ENCODE measurements around the gene NRG4.
"Not testable (repeated sequence)": the region's sequence is repeated elsewhere in the genome, so short reads cannot be mapped to it uniquely, and the experiment has no call there.

The NRG4 gene, protein sequence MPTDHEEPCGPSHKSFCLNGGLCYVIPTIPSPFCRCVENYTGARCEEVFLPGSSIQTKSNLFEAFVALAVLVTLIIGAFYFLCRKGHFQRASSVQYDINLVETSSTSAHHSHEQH

DNA sequence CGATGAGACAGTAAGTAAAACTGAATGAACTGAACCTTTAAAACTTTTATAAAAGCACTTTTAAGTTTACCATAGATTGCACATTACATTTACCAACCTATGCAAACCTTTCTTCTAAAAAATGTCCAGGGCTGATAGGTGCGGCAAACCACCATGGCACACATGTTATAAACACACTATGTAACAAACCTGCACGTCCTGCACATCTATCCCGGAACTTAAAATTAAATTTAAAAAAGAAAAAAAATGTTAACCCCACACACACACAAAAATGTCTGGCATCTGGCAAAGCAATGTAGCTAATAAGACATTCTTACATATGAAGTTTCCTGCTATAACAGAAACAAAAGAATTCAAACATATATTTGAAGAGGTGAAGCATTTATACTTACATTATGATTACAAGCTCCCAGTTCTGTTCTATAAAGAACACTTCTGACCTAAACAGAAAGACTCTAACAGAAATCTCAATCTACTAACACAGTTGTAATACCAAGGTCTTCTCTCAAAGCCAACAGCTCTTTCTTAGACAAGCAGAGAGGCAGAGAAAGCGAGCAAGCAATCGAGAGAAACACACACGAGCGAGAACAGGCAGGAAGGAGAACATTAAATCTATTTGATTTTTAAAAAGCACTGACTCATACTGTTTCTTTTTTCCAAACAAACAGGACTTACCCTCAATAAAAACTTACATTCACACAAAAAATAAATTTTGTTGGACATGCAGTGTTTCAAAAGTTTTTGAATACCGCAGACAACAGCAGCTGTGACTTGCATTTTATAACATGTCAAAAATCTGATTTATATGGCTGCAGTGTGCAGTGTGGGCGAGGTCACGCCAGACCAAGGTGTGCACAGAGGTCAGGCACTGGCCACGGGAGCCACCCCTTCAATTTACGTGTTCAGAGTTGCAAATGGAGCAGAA is at the start of gene NRG4:
Gene NRG4 (minus strand): TSS at position 798 of the 925 bp plus-strand sequence. CDS start 1,194 bp downstream, outside the sequence.
- DNase-seq: no peak

DNA sequence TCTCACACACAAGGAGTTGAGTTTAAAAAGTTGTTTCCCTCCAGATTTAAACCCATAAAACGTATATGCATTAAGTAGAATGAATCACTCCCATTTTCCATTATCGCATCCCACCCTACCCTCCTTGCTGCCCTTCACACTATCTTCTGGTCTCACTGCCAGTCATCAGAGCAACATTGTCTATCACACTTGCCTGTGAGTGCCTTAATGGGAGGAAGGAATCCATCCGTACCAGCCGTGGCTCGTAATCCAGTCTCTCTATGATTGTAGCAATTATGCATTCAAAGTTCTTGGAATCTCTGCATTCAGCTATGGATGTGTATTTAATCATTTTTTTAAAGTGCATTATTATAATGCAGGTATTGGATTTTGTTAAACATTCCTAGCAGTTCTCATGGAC is 49.5 kb upstream of the NRG4 start:
- DNase-seq: no peak

DNA sequence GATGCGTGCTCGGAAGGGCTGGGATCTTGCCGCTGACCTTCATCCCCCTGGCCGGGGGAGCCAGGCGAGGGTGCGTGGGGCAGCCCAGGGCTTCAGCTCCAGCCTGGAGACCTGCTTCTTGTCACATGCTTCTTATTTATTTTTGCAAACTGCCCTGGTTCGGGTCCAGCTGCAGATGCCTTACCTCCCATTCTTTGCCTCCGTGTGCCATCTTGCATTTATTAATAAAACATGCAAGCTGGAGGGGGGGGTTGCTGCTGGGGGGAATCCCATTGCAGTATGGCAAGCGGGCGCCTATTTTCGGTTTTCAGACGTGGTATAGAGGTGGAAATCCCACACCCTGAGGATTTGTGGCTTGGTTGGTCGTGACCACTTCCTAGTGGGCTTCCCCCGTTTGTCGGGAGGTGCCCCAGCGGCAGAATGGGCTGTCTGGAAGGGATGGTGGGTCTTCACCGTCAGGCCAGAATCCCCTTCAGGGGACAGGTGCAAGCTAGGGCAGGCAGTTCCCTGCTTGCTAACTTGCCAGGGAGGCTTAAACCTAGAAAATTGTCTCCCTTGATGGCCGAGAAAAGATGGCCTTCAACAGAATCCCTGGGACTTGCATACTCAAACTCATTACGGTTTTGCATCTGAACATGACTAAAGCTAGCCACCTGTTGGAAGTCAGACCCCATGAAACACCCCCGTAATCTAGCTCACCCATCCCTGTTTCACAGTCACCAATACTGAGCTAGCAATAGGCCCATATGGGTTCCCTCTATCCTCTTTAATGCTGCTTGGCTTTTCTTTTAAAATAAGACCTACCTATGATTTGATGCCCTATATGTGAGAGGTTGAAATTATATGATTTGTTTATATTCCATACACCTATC is 48.1 kb upstream of the NRG4 start:
- no peak for DNase-seq

DNA sequence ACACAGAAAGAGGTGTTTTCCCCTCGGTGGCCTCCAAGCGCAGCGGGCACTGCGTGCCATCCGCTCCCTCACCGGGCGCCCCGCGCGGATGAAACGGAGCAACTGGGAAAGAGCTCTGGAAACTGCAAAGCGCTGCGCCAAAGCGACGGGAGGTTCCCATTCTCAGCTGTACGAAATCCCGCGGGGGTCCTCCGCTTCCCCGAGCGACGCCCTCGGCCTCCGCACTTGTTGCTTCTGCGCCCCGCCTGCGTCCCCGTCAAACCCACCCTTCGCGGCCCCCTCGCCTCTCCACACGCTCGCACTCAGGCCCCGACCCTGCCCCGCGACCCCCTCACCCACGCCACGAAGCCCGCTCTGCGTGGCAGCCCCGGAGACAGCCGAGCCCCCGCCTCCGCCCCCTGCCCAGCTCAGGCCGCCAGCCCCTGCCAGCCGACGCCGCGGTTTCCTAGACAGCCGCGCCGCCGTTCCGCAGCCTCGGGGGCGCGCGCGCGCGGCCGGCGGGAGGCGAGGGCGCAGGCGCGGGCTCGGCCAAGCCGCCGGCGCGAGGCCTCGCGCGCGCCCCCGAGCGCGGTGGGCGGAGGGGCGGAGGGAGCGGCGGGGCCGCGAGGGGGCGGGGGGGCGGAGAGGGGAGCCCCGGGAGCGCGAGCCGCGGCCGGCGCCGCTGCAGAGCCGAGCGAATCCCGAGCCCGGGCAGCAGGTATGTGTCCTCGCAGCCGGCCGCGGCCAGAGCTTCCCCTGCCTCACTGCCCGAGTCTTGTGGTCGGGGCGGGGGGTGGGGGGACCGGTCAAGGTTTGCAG is 47.3 kb upstream of the NRG4 start, which contains the start of gene TMEM266:
Gene TMEM266 (plus strand): TSS at position 666 of the 798 bp plus-strand sequence. CDS start 74,279 bp downstream, outside the sequence.
- peak; percentile 49 to 63 for DNase-seq

DNA sequence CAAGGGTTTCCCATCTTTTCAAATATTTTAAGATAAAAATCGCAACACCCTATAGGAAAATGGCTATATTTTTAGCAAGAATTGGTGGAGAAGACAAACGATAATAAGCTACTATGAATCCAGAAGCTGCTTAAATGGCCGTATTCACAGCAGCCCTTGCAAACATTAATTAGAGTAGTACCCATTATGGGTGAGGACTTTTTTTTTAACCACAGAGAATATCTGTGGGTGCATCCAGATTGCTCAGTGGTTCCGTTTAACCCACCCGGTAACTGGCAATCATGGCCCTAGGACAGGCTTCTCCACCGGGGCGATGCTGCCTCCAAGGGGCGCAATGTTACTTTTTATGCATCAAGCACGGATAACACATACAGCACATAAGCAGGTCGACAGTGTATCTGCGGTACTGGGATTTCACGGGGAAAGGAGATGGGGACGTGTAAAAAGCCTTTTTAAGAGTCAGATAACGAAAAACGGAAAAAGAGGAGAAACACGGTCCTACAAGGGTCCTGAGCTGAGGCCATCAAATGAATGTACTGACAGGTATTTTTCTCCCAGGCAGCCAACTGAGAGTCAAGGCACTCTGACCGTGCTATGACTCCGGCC is 46.6 kb upstream of the NRG4 start:
- DNase-seq: peak; percentile 2 to 16

DNA sequence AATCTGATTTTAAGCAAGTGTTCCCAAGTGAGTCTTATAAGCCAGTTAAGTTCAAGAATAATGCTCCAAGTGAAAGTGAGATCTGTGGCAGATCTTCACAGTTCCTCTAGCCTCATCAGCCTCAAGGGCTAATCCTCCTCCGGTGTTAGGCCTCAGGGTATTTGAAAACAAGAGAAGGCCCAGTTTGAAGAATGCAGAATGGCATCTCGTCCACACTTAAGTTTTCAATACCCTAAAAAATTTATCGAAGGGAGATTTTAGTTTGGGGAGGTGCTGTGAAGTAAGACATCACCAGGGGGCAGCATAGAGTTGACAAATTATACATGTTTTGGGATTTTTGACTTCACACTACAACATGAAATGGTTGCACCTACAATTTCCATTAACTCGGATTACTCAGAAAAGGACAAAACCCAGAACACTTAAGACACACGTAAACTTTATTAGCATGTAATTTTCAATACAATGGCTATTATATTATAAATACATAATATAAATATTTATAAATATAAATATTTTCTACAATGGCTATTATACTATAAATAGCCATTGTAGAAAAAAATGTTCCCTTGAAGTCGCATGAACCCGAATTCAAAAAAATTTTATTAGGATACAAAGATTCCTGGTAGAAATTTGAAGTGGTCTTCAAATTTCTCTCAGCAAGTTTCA is 45.2 kb upstream of the NRG4 start:
- peak; percentile 20 to 41 for DNase-seq

DNA sequence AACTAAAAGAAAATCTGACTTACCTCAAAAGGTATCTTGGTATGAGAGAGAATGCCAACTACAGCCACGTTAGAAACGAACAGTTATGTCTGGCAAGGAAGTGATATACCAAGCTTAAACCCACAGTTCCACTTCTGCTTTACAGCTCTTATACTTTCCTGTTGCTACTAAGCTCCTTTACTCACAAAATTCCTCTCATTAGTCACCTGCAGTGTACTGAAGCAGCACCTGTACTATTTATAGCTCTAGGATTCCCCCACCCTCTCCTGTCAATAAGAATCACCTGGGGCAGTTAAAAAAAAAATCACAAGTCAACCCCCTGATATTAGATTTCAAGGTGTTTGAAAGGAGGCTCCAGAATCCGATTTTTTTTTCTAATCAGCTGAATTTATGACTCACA is 44.7 kb upstream of the NRG4 start:
- no peak for DNase-seq

DNA sequence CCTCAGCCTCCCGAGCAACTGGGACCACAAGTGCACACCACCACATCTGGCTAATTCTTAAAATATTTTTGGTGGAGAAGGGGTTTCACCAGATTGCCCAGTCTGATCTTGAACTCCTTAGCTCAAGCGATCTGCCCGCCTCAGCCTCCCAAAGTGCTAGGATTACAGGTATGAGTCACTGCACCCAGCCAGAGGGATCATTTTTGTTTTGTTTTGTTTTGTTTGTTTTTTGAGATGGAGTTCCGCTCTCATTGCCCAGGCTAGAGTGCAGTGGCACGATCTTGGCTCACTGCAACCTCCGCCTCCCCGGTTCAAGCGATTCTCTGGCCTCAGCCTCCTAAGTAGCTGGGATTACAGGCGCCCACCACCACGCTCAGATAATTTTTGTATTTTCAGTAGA is 42.0 kb upstream of the NRG4 start:
- not testable (repeated sequence) for DNase-seq

DNA sequence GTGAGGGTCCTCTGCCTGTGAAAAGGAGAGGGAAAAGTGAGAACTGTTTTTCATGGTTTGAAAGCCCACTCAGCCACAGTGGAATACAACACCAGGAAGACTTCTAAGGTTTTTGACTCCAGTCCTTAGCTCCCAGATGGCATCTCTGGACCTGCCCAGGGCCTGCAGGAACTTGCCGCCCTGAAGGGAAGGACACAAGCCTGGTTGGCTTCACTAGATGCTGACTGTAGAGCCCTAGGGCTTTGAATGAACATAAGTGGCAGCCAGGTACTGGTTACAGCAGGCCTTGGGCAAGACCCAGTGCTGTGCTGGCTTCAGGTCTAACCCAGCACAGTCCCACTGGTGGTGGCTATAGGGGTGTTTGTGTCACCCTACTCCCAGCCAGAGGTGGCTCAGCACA is 26.3 kb upstream of the NRG4 start:
- no peak for DNase-seq

DNA sequence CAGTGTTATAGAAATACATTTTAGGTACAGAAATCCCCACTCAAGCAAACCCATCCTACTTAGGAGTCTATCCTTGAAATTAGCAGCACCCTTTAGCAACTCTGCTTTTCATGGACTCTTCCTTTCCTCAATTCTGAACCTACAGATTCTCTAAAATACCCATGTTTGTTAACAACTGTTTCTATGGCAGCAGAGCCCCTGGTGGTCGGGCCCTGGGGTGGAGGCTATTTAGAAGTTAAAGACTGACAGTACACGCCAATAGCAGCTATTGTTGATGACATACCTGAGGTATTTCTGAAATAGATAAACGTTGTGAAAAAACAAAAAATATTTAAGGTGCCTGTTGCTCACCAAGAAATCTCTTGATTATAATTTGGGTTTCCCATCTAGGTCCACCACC is 23.4 kb upstream of the NRG4 start:
- DNase-seq: no peak

DNA sequence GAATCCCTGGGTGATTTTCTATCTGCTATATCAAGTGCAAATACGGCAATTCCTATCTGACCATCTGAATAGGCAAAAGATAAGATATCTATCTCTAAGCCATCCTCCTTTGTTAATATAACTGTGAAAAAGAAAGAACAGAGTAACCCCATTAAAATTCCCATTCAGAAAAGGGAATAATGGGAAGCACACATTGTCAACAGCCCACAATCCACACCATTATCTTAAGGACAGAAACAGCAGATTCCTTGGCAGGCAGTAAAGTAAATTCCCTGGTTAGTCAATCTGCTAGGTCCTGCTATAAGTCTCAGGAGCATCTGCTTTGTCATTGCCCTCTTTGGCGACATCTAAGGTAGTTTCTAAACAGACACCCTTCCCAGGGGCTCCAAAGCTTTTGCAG is 21.9 kb upstream of the NRG4 start:
- DNase-seq: no peak

DNA sequence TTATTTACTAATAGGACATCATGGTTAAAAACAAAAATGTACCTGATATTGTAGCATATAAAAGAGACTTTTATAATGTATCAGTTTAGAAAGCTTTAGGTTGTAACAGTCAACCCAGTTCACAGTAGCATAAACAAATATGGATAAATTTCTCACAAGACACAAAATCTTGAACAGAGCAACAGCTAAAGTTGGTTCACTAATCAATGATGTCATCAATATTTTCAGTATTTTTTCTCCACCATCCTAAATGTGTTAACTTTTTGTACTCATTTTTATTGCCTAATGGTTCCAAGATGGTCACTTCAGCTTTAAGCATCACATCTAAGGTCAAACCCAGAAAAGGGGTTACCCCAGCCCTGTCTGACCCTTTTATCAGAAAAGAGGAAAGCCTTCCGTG is 21.2 kb upstream of the NRG4 start:
- DNase-seq: no peak

DNA sequence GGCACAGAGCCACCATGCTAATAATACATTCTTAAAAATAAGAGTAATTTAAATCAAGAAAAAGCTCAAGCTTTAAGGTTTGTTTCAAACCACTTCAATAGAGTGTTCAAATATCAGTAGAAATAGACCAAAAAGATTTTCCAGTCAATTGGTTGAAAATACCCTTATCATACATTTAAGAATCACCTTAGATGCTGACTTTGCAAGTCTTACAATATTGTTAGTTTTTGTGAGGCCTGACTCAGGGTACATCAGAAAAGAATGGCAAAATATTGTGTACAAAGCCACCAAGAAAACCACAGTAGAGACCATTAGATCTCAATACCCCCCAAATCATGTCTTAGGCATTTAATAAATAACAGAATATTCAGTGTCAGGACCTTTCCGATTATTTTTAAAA is 19.8 kb upstream of the NRG4 start:
- DNase-seq: no peak

DNA sequence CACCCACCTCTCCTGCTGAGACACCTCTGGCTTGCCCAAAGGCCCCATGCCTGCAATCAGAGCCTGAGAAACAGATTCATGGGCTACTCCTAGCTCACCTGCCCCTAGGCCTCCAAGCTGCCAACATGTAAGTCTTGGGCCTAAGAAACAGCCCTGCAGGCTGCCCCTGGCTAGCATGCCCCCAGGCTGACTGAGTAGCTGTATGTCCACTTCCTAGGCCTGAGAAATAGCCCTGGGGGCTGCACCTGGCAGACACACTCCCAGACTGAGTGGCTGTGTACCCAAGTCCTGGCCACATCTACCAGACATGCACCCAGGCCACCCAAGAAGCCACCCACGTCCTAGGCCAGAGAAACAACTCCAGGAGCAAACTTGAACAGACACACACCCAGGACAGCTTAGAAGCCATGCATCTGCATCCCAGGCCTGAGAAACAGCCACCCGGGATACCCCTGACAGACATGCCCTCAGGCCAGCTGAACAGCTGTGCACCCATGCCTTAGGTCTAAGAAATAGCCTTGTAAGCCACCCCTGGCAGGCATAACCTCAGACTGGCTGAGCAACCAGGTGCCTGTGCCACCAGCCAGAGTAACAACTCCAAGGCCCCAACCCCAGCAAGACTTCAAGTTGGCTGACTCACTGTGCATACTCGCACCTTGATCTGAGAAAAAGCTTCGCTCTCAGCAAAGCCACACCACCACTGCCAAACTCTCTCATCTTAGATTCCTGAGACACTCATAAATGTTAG is 12.0 kb upstream of the NRG4 start:
- DNase-seq: no peak

DNA sequence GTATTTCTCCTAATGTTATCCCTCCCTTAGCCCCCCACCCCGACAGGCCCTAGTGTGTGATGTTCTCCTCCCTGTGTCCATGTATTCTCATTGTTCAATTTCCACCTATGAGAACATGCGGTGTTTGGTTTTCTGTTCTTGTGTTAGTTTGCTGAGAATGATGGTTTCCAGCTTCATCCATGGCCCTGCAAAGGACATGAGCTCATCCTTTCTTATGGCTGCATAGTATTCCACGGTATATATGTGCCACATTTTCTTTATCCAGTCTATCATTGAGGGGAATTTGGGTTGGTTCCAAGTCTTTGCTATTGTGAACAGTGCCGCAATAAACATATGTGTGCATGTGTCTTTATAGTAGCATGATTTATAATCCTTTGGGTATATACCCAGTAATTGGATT is 1.2 kb upstream of the NRG4 start:
- not testable (repeated sequence) for DNase-seq

DNA sequence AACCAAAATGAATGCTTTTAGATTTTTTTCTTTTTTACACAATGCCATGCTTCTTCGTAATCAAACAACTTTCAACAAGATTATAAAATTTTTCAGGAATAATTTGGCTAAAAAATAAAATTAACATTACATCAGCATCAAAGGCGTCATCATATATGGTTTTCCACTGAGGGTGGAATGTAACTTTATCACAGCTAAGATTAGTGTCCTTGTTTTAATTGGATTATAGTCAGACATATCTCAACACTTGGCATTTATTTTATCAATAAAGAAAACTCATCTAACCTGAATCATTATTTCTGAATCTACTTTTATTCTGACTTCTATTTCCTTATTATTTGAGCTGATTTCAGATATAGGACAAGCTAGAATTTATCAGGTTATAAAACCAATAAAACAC is 1.6 kb downstream of the NRG4 start:
- no peak for DNase-seq

DNA sequence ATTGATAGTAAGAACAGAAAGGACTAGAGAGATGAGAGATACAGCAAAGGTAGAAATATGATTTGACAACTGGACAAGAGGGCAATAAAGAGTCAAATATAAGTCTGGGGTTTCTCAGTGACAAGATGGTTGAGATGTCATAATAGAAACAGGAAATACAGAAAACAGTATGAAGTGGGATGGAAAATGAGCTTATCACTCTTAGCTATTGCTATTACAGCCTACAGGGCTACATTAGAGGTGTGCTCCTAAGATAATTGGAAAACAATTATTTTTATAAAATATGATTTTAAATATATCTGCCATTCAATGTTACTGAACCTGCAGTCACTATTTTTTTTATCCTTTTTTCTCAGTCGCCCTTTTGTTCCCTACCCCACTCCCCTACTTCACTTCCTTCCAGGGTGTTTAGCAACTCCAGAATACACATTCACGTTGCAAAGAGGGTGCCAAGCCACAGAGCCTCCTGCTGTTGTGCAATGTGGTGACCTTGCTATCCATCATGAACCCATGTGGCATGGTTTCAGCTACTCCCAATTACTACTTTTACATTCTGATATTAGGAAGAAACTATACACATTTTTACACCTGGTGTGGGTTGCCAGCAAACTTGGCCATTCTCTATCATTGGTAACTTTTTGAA is 6.0 kb downstream of the NRG4 start:
- DNase-seq: no peak

DNA sequence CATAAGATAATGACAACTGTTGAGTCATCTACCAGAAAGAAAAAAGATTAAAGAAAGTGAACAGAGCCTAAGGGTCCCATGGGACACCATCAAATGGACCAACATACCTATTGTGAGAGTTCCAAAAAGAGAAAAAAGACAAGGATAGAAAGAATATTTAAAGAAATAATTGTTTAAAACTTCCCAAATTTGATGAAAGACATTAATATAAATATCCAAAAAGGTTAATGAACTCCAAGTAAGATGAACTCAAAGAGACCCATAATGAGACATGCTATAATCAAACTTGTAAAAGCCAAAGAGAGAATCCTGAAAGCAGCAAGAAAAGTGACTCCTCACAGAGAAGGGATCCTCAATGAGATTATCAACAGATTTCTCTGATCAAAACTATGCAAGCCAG is 8.9 kb downstream of the NRG4 start:
- no peak for DNase-seq

DNA sequence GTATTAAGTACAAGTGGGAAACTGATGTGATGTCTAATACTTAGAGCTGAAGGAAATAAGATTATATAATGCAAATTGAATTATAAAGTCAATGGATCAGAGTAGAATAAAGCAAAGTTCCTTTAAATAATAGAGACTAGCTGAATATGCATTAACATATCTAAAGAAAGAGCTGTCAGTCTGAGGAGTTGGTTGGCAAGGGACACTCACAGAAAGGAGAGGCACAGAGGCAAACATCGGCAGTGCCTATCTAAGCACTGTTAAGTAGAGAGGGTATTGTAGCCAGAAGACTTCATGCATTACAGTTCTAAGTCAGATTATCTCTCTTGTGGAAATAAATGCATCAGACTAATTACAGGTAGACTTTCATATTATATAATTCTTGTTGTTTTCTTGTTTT is 16.6 kb downstream of the NRG4 start:
- DNase-seq: no peak

DNA sequence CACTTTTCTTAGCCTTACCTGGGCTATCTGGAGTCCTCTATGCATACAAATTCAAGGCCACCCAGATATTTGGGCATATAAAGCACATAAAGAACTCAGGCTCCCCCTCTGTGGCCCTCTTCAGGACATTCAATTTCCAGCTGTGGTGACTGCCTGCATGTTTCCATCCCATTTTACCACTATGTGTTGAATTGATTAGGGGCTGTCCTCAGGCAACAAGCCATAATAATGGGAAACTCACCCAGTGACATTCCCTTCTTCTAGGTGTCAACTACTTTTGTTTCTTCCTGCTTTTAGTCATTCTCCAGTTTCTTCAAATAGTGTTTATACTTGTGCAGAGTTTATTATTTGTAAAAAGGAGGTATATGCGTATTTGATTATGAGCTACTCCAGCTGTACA is 18.0 kb downstream of the NRG4 start:
- DNase-seq: no peak
